AG08395 (cell line): ENCODE results near the gene SECTM1.
A peak's percentile ranks its signal among the peaks of the same experiment; 100 is the strongest.
"Not testable (repeated sequence)": the region's sequence is repeated elsewhere in the genome, so short reads cannot be mapped to it uniquely, and the experiment has no call there.

Experiments used
- DNase-seq: peaks from one replicate; pipeline ENCODE4 v3.0.0; 2012; ENCODE audit warnings: mixed read lengths, low spot score

The SECTM1 gene

DNA sequence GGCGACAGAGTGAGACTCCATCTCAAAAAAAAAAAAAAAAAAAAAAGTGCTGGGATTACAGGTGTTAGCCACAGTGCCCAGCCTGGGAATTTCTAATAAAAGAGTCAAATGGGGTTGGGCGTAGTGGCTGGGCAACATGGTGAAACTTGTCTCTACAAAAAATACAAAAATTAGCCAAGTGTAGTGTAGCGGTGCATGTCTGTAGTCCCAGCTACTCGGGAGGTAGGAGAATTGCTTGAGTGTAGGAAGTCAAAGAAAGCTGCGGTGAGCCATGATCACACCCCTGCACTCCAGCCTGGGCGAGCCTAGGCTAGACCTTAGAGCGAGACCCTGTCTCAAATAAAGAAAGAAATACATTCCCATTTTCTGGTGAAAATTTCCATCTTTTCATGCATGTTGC is 35.6 kb upstream of the SECTM1 start:
- no peak for DNase-seq

DNA sequence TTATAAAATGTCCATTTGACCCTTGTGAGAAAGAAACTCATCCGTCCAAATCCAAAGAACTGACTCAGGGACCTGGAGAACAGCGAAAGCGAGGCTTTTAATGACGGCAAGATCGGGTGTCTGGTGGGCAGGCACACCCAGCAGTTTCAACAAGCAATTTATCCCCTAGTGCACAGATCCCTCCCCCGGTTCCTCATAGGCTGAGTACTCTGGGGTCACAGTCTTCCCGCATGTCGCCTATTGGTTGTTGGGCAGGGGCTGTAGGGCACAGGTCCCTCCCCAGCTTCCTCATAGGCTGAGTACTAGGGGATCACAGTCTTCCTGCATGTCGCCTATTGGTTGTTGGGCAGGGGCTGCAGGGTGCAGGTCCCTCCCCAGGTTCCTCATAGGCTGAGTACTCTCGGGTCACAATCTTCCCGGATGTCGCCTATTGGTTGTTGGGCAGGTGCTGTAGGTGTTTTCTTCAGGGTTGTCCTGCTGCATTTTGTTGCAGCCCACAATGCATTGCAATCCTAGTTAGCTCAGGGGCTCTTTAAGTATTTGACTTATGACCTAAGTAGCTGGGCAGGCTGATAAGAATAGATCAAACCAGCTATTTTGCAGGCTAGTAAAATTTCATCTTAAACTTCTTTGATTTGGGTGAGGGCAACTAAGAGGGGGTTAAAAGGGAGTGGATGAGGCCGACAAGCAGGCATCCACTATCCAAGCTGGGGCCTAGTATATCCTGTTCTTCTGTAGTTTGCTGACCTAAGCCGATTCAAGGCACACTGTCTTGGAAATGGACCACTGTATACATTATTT is 34.4 kb upstream of the SECTM1 start:
- DNase-seq: no peak

DNA sequence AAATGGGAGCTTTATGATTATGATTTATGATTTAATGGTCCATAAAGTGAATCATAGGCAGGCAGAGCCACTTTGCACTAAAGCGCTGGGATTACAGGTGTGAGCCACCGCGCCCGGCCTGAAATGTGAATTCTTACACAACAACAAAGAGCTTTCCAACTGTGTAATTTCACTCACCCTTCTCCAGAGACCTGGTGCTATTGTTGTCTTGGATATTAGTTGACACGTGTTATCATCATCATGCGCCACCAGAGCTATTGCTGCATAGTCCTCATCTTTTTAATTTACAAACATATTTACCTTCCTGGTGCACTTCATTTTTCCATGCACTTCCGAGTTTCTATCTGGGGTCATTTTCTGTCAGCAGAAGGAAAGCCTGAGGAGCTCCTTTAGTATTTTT is 33.2 kb upstream of the SECTM1 start:
- DNase-seq: no peak

DNA sequence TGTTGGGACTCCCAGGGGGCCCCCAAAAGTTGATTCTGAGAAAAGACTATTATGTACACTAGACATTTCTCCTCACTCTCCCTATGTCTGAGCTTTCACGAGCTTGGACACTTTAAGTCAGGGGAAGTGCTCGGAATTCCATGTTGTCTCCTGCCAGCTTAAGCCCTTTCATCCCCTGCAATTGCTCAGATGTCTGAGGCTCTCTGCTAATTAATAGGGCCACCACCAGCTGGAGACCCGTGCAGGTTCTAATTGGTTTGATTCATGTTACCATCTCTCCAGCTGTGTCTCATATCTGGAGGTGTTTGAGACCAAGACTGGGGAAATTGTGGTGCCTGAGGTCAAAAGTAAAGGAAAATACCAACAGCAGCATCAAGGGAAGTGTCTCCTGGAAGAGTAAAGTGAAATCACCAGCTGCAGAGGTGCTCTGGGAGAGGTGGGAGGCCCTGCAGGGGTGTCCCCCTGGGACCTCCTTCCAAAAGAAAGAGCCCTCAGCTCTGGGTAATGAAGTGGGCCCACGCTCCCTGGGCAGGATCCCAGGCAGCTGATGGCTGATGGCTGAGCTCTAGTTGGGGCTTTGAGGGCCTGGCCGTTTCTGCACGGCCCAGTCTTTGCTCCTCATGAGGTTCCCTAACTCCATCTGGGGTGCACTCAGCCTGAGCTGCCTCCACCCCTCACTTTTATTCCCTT is 32.2 kb upstream of the SECTM1 start:
- no peak for DNase-seq

DNA sequence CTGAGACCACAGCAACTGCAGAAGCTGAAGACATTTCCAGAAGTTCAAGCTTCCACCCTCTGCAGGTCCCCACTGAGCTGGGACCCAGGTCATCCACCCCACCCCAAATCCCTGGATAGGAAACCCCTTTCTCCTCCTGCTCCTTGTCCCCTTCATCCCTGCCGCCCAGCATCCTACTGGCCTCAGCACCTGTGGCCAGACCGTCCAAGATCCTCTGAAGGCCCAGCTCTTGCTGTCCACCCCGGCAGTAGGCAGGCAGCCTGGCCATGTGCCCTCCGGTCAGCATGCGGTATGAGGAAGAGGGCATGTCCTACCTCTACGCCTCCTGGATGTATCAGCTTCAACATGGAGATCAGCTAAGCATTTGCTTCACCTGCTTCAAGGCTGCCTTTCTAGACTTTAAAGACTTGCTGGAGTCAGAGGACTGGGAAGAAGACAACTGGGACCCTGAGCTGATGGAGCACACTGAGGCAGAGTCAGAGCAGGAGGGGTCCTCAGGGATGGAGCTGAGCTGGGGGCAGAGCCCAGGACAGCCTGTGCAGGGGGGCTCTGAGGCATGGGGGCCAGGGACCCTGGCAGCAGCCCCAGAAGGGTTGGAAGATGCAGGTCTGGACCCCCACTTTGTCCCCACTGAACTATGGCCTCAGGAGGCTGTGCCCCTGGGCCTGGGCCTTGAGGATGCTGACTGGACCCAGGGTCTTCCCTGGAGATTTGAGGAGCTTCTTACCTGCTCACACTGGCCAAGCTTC is 28.5 kb upstream of the SECTM1 start:
- DNase-seq: no peak

DNA sequence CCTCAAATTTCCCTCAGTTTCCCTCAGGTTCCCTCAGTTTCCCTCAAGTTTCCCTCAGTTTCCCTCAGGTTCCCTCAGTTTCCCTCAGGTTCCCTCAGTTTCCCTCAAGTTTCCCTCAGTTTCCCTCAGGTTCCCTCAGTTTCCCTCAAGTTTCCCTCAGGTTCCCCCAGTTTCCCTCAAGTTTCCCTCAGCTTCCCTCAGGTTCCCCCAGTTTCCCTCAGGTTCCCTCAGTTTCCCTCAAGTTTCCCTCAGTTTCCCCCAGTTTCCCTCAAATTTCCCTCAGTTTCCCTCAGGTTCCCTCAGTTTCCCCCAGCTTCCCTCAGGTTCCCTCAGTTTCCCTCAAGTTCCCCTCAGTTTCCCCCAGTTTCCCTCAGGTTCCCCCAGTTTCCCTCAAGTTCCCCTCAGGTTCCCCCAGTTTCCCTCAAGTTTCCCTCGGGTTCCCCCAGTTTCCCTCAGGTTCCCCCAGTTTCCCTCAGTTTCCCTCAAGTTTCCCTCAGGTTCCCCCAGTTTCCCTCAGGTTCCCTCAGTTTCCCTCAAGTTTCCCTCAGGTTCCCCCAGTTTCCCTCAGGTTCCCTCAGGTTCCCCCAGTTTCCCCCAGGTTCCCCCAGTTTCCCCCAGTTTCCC is 26.0 kb upstream of the SECTM1 start:
- DNase-seq: not testable (repeated sequence)

DNA sequence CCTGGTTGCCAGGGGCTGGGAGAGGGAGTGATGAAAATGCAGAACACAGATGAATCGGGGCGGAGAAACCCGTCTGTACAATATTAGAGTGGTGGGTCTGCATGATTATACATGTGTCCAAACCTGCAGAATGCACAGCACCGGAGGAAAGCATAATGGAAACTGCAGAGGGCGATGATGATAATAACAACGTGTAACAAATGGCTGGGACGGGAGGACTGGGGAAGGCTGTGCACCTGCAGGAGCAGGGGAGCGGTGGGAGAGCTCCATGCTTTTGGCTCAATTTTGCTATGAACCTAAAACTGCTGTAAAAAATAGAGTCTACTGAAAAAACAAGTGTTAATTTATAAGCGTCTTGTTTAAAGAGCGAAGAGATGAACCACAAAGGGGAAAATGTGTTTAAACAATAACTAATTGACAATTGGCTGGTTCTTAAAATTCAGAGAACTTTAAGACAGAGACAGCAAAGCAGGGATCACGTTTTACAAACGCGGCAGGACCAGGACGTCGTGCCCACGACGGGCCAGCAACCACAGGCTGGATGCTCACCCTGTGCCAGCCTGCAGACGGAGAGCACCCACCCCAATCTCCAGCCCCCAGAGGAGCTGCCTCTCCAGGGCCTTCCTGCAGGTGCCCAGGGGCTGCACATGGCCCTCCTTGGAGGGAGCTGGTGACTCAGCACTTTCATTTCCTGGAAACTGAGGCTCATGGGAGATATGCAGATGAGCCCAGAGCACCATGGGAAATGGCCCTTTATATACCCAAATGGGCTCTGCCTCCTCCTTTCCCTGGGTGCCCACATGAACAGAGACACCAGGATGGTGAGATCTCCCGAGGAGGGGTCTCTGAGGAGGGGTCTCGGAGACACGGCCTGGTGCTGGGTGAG is 25.1 kb upstream of the SECTM1 start, which contains the start of gene TEX19:
Gene TEX19, plus strand, starts transcription at position 783 of the 886 bp plus-strand sequence. CDS start 2,904 bp downstream, outside the sequence.
- no peak for DNase-seq

DNA sequence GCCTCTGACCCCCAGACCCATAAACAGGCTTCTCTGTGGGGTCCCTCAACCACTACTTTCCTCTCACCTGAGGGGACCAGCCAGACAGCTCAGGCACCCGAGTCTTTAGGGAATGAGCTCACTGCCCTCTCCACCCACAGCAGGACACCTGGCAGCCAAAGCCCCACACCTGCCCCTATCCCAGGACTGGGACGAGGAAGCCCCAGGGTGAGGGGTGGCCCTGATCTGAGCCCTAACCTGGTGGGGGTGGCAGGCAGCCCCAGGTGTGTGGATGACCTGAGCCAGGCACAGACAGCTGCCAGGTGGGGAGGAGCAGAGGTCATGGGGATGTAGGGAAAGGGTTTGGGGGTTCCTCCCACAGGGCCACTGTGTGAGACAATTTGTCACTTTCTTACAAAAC is 23.8 kb upstream of the SECTM1 start:
- DNase-seq: no peak

DNA sequence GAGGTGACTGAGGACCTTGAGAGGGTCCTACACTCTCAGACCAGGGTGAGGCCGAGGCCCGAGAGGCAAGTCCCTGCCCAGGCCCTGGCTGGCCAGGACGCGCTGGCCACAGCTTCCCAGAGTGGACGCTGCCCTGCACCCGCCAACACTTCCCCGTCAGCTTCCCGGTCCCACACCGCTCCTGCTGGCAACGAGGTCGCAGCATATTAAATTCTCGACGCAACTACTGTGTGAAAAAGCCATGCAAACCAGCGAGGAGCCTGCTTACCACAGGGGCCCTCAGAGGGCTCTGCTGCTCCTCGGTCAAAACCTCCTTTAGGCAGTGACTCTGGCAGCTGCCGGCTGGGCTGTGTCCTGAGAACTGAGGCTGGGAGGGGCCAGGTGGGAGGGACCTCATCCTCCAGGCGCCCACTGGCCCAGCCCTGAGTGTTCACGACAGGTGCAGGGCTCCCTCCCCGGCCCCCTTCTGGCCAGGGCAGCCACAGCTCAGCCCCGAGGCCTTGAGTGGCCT is 23.3 kb upstream of the SECTM1 start:
- no peak for DNase-seq

DNA sequence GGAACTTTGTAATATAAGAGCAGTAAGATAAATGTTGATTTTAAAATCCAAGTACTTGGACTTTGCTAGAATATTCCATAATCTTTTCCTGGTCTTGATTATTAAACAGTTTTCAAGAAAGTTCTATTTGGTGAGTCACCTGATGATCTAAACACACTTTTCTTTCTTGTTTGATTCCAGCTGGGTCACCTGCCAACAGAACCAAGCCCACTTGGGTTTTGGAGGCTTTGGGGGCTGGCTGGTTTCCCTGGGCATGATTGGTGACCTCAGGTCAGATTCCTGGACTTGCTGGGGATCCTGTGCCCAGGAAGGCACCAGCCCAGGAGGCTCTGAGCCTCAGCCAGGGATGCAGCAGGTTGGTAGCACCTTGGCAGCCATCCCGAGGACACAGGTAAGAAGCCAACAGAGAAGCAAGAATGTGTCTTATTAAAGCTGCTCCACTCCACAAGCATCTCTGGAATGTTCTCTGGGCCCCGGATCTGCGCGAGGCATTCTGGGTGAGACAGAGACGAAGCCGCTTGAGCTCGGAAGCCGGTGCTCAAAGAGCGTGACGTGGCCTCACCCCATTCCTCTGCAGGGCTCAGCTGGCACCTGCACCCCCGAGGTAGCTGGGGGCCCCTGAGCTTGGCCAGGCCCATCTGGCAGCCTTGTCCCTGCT is 22.3 kb upstream of the SECTM1 start:
- DNase-seq: no peak

DNA sequence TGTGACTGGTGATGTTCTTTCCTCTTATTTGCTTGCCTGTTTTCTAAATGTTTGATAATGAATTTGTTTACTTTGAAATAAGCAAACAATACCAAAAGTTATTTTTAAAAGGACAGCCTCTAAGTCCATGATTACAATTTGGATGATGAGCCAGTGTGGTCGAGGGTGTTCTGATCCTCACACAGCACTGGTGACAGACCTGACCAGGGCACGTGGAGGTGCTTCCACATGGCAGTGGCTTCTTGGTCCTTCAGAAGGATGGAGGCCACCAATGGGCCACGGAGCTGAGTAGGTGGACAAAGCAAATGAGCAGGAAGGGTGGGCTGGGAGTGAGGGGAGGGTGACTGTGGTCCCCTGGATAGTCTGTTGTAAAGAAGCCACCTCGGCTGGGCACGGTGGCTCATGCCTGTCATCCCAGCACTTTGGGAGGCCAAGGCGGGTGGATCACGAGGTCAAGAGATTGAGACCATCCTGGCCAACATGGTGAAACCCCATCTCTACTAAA is 21.3 kb upstream of the SECTM1 start:
- DNase-seq: no peak

DNA sequence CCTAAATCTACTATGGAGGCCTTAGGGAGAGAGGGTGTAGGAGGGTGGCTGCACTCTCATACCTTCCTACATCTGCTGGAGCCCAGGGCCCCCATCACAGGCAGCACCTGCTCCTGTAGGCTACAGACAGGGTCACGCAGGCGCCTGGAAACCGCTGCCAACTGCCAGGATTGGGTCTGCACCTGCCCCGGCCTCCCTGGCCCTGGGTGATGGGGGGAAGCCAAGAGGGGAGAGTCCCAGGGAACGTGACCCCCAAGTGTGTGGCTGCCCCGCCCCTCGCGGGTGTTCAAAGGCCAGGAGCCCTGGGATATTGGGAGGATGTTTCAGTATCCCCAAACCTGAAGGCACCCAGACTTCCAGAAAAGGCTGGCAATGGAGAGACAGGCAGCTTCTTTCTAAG is 19.9 kb upstream of the SECTM1 start:
- DNase-seq: no peak

DNA sequence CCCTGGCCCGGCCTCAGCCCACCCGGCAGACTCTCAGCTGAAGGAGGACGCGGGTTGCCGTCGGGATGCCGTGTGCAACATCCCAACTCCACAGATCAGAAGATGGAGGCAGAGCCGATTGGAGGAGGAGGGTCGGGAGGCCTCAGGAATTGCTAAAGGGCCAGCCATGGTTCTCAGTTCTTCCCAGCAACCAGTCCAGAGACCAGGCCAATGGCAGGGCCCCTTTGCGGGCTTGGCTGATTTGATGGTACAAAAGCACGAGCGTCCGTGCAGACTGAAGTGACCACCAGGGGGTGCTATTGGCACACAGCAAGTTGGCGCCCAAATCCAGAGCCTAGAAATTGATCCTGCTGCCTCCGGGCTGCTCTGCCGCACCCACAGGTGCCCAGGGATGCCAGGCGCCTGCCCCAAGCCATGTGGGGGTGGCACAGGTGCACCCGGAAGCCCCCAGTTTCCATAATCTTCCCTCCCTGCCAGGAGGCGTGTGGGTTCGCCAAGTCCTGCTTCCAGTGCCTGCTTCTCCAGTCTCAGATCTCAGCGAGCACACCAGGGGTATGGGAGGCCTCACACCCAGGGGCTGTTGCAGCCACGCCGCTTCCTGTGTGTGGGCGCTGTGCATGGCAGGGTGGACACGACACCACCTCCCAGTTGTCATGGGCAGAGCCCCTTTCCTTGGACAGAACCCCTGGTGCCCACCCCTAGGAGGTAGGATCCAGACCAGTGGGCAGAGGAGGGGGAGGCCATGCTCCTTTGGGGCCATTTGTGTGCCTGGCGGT is 18.3 kb upstream of the SECTM1 start:
- DNase-seq: peak; percentile 84

DNA sequence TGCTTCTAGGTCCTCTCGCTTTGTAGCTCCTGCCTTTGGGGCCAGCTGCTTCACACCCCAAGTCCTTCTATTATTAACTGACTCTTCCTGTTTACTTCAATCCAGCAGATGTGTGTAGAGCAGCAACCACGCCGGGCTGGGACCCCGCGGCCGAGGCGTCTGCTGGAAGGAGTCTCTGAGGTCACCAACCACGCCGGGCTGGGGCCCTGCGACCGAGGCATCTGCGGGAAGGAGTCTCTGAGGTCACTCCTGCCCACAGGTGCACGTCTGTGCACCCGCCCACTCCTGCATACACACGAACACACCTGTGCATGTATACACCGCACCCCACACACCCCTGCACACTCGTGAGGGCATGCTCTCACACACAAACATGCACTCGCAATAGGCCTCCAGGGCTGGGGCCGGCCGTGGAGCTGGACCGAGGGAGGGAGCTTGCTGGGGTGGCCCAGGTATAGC is 17.7 kb upstream of the SECTM1 start:
- DNase-seq: no peak

DNA sequence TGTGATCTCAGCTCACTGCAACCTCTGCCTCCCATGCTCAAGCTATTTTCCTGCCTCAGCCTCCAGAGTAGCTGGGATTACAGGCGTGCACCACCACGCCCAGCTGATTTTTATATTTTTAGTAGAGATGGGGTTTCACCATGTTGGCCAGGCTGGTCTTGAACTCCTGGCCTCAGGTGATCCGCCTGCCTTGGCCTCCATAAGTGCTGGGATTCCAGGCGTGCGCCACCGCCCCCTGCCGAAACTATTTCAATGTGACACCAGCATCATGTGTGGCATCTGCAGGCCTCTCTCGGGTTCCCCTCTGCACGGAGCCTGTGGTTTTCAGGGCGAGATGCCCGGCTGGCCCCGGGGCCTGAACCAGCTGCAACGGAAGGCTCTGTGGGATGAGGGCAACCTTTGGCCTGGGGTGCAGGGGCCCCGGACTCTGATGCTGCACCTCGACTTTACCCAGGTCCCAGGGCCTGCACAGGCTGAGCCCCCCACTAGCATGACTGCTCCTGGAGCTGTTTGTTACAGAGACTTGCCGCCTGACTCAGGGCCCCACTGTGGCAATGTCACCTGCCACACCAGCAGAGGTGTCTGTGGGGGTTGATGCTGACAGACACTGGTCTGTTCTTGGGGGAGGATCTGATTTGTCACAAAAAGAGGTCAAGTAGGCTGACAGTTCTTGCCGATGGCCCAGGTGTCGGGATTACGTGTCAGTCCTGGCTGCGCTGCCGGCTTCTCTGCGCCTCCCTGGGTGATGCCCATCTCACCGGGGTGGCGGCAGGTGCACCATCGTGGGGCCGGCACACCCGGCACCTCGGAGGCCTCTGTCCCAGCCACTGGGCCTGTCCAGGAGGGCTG is 16.8 kb upstream of the SECTM1 start:
- no peak for DNase-seq

DNA sequence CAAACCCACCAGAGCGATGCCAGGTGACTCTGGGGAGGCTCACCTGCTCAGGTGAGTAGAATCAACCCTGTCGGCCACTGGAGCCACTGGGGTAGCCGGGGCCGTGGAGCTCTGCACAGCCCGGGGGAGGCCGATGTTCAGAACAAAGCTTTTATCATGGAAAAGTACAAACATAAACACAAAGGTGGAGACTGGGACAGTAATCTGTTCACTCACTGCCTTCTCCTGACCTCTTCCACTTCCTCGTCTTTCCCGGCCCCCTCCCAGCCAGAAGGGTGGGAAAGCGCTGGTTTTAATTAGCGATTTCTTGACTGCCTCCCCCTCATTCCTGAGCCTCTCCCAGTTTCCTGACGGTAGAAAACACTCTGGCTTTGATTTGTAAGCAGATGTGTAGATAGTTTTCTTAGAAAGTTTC is 15.7 kb upstream of the SECTM1 start:
- peak; percentile 56 for DNase-seq

DNA sequence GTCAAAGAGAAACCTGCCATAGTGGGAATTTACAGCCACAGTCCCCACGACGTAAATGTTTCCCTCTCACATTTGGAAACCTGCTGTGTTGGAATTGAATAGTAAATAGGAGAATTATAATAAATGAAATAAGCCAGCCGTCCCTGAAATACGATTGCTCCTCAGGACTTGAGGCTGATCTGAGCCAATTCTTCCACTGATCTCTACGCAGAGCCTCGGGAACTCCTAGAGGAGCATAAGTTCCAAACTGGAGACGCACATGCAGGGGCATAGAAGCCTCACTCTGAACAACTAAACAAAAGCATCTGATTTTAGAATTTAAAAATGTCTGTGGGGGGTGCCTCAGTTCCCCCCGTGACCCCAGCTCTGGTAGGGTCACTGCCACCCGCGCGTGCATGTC is 15.3 kb upstream of the SECTM1 start:
- no peak for DNase-seq

DNA sequence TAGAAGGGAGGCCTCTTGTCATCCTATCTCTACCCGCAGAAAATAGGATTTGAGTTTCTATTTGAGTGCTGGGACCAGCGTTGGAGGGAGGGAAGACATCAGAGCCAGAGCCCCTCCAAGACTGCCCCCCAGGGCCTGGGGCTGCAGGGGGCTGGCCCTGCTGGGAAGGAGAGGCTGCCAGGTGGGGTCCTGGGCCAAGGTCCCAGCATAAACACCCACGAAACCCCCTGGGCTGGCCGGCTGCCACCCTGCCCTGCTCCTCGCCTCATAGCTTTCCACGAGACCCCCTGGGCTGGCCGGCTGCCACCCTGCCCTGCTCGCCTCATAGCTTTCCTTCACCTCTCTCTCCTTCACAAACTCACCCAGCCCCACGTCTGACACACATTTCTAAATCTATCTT is 14.9 kb upstream of the SECTM1 start:
- no peak for DNase-seq
